ENCODE results near the gene BBOX1.
"Not testable (repeated sequence)": the region's sequence is repeated elsewhere in the genome, so short reads cannot be mapped to it uniquely, and the experiment has no call there.

Gene BBOX1

DNA sequence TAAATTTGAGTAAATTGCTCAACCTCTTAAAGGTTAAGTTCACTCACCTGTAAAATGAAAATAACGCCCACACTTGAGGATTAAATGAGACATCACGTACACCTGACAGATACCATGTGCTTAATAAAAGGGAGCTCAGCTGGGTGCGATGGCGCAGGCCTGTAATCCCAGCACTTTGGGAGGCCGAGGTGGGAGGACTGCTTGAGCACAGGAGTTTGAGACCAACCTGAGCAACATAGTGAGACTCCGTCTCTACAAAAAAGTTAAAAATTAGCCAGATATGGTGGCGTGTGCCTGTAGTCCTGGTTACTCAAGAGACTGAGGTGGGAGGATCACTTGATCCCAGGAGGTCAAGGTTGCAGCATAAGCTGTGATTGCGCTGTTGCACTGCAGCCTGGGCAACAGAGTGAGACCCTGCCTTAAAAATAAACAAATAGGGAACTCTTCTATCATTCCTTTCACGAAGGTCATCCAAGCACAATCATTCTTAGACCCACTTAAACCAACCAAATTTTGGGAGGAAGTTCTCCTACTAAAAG is 134.1 kb downstream of the BBOX1 start:
- TF ChIP-seq, protein P1, sequence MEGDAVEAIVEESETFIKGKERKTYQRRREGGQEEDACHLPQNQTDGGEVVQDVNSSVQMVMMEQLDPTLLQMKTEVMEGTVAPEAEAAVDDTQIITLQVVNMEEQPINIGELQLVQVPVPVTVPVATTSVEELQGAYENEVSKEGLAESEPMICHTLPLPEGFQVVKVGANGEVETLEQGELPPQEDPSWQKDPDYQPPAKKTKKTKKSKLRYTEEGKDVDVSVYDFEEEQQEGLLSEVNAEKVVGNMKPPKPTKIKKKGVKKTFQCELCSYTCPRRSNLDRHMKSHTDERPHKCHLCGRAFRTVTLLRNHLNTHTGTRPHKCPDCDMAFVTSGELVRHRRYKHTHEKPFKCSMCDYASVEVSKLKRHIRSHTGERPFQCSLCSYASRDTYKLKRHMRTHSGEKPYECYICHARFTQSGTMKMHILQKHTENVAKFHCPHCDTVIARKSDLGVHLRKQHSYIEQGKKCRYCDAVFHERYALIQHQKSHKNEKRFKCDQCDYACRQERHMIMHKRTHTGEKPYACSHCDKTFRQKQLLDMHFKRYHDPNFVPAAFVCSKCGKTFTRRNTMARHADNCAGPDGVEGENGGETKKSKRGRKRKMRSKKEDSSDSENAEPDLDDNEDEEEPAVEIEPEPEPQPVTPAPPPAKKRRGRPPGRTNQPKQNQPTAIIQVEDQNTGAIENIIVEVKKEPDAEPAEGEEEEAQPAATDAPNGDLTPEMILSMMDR (IDR thresholded peaks at IDR 0.05; ENCODE audit: control insufficient read depth, insufficient read depth, low read depth, low read length, missing control alignments) = no peak
- H3K4me3 ChIP-seq (ENCODE audit: control insufficient read depth, low read depth, low read length) = no peak overlapping the region
- no peak for DNase-seq (ENCODE audit: low read depth)

DNA sequence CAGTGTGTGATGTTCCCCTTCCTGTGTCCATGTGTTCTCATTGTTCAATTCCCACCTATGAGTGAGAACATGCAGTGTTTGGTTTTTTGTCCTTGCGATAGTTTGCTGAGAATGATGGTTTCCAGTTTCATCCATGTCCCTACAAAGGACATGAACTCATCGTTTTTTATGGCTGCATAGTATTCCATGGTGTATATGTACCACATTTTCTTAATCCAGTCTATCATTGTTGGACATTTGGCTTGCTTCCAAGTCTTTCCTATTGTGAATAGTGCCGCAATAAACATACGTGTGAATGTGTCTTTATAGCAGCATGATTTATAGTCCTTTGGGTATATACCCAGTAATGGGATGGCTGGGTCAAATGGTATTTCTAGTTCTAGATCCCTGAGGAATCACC is 134.9 kb downstream of the BBOX1 start:
- not testable (repeated sequence) for H3K4me3 ChIP-seq (ENCODE audit: control insufficient read depth, low read depth, low read length); DNase-seq (ENCODE audit: low read depth)
